ENCODE results near the gene DMD.
A peak's percentile ranks its signal among the peaks of the same experiment; 100 is the strongest.
"Not testable (repeated sequence)": the region's sequence is repeated elsewhere in the genome, so short reads cannot be mapped to it uniquely, and the experiment has no call there.

DMD gene

DNA sequence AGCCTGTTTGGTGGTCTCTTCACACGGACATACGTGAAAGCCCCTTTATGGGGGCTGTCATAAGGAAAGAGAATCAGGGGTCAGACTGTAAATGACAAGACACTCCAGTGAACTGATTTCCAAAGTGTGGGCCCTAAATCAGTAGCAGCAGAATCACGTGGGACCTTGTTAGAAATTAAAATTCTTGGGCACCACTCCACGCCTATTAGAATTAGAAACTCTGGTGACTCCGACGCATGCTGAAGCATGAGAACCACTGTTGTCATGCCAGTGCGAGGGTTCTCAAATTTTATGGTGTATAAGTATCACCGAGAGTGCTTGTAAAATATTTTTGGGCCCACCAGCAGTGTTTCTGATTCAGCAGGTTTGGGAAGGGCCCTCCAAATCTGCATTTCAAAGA, 672.8 kb downstream of the DMD start:
- in situ Hi-C loops (cut with HindIII; ENCODE audit: low sequenced_read_pairs) = no loop called here
- TF ChIP-seq, protein P1, sequence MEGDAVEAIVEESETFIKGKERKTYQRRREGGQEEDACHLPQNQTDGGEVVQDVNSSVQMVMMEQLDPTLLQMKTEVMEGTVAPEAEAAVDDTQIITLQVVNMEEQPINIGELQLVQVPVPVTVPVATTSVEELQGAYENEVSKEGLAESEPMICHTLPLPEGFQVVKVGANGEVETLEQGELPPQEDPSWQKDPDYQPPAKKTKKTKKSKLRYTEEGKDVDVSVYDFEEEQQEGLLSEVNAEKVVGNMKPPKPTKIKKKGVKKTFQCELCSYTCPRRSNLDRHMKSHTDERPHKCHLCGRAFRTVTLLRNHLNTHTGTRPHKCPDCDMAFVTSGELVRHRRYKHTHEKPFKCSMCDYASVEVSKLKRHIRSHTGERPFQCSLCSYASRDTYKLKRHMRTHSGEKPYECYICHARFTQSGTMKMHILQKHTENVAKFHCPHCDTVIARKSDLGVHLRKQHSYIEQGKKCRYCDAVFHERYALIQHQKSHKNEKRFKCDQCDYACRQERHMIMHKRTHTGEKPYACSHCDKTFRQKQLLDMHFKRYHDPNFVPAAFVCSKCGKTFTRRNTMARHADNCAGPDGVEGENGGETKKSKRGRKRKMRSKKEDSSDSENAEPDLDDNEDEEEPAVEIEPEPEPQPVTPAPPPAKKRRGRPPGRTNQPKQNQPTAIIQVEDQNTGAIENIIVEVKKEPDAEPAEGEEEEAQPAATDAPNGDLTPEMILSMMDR (IDR thresholded peaks at IDR 0.05; ENCODE audit: low read depth, low read length) = no peak
- DNase-seq (ENCODE audit: low read depth, low spot score) = no peak
- H3K4me3 ChIP-seq (ENCODE audit: low read depth, low read length) = no peak overlapping the region

DNA sequence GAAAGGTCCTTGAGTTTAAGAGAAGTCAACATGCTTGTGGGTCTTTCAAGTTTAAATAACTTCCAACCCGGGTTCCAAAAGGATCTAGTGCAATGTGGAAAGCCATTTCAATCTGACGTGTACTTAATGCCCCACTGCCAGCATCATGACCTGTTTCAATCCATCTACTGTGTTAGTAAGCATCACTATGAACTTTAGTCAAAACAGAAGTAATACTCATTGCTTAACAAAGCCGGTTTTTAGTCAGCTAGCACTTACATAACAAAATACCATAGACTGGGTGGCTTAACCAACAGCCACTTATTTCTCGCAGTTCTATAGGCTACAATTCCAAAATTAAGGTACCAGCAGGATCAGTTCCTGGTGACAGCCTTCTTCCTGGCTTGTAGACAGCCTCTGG, 677.5 kb downstream of the DMD start:
- TF ChIP-seq, protein P1 (IDR thresholded peaks at IDR 0.05; ENCODE audit: low read depth, low read length) = no peak
- H3K4me3 ChIP-seq (ENCODE audit: low read depth, low read length) = no peak overlapping the region
- DNase-seq (ENCODE audit: low read depth, low spot score) = no peak
- in situ Hi-C loops (cut with HindIII; ENCODE audit: low sequenced_read_pairs) = no loop called here

- DNase-seq (ENCODE audit: low read depth, low spot score) = no peak
- H3K4me3 ChIP-seq (ENCODE audit: low read depth, low read length) = no peak overlapping the region
- TF ChIP-seq, protein P1 (IDR thresholded peaks at IDR 0.05; ENCODE audit: low read depth, low read length) = no peak
- in situ Hi-C loops (cut with HindIII; ENCODE audit: low sequenced_read_pairs) = no loop called here
Measured at GRCh38 chrX:32532262-32532661, 679.1 kb downstream of the DMD start.

DNA sequence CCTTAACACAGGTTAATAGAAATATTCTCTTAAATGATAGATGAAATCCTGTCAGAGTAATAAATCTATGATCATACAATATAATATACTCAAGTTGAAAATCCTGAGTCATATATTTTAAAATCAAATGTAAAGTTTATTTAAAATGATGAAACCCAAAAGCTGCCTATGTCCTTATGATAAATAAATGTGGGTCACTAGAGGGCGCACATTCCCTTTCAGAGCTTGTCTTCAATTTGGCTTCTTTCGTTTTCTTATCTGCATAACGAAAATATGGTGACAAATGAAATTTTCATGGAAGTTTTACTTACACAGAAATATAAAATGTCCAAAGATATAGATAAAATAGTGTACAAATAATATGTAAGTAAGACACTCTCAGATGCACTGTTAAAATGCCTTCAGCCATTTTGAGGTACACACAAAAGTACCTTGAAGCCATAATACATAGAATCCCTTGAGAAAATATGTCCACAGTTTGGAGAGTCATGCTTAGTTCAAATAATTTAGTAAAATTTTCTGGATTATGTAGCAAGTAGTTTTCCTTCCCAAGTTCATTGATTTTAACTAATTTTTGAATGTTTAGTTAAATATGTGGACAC, 680.4 kb downstream of the DMD start:
- peak; percentile 30 for DNase-seq (ENCODE audit: low read depth, low spot score)
- in situ Hi-C loops (cut with HindIII; ENCODE audit: low sequenced_read_pairs) = no loop called here
- H3K4me3 ChIP-seq (ENCODE audit: low read depth, low read length) = no peak overlapping the region
- TF ChIP-seq, protein P1 (IDR thresholded peaks at IDR 0.05; ENCODE audit: low read depth, low read length) = peak; percentile 50

DNA sequence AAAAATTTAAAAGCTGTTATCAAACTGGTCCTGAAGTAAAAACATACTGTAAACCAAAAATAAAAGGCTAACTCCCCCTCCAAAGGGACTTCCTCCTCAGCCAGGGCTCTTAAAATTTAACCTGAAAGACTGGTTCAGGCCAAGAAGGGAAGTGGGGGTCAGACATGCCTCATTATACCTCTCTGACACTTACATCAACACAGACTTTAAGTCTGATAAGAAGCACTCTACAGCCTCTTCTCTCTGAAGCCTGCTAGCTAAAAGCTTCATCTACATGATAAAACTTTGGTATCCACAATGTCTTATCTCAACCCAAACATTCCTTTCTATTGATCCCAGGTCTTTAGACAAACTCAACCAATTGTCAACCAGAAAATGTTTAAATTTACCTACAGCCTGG, 682.9 kb downstream of the DMD start:
- in situ Hi-C loops (cut with HindIII; ENCODE audit: low sequenced_read_pairs); DNase-seq (ENCODE audit: low read depth, low spot score); H3K4me3 ChIP-seq (ENCODE audit: low read depth, low read length): not testable (repeated sequence)

DNA sequence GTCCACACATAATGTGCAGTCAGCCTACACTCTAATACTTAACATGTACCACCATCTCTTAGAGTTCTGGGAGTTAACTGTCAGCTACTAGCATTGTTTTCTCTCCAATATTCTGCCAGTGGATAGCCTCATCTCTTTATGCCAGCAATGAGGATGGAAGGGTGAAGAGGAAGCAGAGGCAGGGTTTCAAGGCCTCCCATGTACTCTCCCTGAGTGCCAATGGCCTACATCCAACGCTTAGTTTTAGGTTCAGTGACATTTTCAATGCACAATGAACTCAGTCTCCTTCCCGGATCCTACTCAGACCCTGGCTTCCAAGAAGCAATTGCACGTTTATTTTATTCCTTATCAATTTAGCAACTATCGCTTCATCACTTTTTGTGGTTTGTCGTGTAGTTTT, 686.1 kb downstream of the DMD start:
- in situ Hi-C loops (cut with HindIII; ENCODE audit: low sequenced_read_pairs) = no loop called here
- no peak overlapping the region for H3K4me3 ChIP-seq (ENCODE audit: low read depth, low read length)
- TF ChIP-seq, protein P1 (IDR thresholded peaks at IDR 0.05; ENCODE audit: low read depth, low read length) = no peak
- DNase-seq (ENCODE audit: low read depth, low spot score) = no peak

DNA sequence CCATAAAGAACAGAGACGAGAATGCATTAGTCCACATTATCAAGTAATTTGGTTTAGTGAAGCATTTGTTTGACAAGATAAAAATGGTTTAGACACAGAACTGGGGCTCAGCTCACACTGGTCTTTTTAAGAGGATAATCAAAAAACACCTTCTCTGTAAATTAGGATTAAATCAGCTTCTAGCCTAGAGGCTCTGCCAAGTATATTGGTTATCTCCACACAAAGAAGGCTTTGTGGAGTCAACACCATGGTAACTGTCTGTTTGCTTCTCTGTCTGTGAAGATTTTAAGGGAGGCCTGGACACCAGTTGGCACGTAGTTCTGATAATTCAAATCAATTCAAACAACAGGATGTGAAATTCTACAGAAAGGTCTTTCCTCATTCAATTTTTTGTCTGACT, 687.0 kb downstream of the DMD start:
- H3K4me3 ChIP-seq (ENCODE audit: low read depth, low read length) = no peak overlapping the region
- in situ Hi-C loops (cut with HindIII; ENCODE audit: low sequenced_read_pairs) = no loop called here
- TF ChIP-seq, protein P1 (IDR thresholded peaks at IDR 0.05; ENCODE audit: low read depth, low read length) = no peak
- DNase-seq (ENCODE audit: low read depth, low spot score) = no peak

All from astrocyte of the spinal cord (primary cell).